Measurements from ENCODE around the gene GFER. TPM values are rescaled to one million over a fixed set of nuclear protein-coding genes. Genes with fewer than 3 reads are reported as not detected.

The GFER gene
- total and polyA plus RNA-seq, 9 of the 15 experiments (the other 6 are each of a cell fraction or from before 2014, with no cell fraction given) = 4.3 to 53.7 (median 19.8) TPM

DNA sequence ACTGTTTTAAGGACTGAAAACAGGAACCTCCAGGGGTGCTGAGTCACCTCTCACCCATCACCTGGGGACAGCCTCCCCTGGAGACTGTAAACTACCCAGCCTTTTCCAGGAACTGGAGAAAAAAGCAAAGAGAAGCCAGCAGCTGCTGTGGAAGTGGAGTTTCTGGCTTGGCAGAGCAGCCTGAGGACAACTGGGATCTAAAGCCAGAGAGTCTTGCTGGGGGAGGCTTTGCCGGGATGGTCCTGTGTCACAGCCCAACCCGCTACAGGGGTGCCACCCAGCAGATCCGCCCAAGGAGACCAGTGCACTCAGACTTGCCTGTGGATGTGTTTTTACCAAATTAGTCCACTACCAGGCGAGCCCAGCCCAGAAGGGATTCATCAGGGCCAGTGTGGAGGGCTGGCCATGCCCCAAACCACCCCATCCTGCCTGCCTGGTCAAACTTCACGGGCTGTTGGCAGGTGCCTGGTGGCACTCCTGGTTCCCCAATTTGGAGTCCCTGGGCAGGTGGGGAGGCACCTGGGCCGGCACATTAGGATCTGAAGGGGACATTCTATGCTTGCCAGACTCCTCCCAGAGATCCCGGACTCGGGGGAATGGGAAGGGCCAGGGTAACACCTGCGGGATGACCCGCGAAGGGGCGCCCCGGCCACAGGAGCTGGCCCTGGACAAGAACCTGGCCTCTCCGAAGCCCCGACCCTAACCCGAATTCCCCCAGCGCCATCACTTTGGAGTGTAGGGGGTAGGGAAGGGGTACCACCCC, 41.8 kb upstream of the GFER start (continued):
- TF ChIP-seq STAT5A (IDR thresholded peaks at IDR 0.05; ENCODE audit: borderline replicate concordance, low read length) = peak; percentile 51
- TF ChIP-seq, protein P1, sequence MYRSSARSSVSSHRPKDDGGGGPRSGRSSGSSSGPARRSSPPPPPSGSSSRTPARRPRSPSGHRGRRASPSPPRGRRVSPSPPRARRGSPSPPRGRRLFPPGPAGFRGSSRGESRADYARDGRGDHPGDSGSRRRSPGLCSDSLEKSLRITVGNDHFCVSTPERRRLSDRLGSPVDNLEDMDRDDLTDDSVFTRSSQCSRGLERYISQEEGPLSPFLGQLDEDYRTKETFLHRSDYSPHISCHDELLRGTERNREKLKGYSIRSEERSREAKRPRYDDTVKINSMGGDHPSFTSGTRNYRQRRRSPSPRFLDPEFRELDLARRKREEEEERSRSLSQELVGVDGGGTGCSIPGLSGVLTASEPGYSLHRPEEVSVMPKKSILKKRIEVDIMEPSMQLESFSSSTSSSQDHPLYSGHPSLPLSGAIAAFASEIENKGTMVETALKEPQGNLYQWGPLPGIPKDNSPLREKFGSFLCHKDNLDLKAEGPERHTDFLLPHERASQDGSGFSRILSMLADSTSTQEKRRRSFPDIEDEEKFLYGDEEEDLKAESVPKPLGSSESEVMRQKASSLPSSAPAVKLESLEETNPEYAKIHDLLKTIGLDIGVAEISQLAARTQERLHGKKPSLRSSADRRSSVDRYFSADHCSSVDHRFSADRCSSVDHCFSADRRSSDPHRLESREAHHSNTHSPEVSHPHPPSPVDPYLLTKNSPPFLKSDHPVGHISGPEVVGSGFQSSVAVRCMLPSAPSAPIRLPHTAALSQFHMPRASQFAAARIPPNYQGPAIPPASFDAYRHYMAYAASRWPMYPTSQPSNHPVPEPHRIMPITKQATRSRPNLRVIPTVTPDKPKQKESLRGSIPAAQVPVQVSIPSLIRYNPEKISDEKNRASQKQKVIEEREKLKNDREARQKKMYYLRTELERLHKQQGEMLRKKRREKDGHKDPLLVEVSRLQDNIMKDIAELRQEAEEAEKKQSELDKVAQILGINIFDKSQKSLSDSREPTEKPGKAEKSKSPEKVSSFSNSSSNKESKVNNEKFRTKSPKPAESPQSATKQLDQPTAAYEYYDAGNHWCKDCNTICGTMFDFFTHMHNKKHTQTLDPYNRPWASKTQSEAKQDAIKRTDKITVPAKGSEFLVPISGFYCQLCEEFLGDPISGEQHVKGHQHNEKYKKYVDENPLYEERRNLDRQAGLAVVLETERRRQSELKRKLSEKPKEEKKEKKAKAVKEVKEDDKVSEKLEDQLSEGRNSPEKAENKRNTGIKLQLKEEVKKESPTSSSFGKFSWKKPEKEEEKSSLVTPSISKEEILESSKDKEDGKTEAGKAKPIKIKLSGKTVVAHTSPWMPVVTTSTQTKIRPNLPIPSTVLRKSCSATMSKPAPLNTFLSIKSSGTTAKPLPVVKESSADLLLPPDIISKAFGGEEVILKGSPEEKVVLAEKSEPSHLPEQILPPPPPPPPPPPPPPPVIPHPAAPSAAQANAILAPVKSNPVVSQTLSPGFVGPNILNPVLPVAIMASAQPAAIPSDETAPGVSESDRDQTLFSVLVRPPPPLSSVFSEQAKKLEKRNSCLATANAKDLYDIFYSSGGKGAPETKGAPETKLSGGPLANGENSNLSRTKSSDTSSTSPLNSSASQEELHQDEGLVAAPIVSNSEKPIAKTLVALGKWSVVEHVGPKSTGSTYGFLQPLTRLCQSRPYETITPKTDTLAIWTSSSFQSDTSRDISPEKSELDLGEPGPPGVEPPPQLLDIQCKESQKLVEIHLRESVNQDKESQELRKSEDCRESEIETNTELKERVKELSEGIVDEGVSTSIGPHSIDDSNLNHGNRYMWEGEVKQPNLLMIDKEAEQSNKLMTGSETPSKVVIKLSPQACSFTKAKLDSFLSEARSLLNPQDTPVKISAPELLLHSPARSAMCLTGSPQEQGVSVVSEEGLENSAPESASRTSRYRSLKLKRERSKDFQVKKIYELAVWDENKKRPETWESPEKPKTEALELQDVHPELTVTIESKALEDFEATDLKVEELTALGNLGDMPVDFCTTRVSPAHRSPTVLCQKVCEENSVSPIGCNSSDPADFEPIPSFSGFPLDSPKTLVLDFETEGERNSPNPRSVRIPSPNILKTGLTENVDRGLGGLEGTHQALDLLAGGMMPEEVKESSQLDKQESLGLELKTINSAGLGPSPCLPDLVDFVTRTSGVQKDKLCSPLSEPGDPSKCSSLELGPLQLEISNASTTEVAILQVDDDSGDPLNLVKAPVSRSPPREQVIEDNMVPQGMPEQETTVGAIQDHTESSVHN (IDR thresholded peaks at IDR 0.05; ENCODE audit: borderline replicate concordance in 1 of 2, low read depth in 1 of 2) = 0 out of 4 replicates have a peak, but pooled peaks of 1 of the 2 experiments have one; percentile 37
- no peak for TF ChIP-seq ZNF143 (CRISPR knock-in tag; IDR thresholded peaks at IDR 0.05)
- no peak for TF ChIP-seq ZNF324 (CRISPR knock-in tag; IDR thresholded peaks at IDR 0.05)
- no peak for TF ChIP-seq FIP1L1 (IDR thresholded peaks at IDR 0.05; ENCODE audit: low read depth, low read length, poor library complexity, severe bottlenecking)
- TF ChIP-seq ZBTB1 (CRISPR knock-in tag; IDR thresholded peaks at IDR 0.05; ENCODE audit: borderline replicate concordance, low read depth) = no peak
- TF ChIP-seq CCAR2 (IDR thresholded peaks at IDR 0.05; ENCODE audit: low read depth, low read length) = no peak
- TF ChIP-seq, protein P2, sequence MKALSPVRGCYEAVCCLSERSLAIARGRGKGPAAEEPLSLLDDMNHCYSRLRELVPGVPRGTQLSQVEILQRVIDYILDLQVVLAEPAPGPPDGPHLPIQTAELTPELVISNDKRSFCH (CRISPR knock-in tag; IDR thresholded peaks at IDR 0.05) = no peak
- TF ChIP-seq, protein P2 (tag; IDR thresholded peaks at IDR 0.05) = no peak
- no peak for TF ChIP-seq FOXJ3 (CRISPR knock-in tag; IDR thresholded peaks at IDR 0.05)
- peak; percentile 81 for TF ChIP-seq ZEB2 (IDR thresholded peaks at IDR 0.05)
- TF ChIP-seq, protein P3, sequence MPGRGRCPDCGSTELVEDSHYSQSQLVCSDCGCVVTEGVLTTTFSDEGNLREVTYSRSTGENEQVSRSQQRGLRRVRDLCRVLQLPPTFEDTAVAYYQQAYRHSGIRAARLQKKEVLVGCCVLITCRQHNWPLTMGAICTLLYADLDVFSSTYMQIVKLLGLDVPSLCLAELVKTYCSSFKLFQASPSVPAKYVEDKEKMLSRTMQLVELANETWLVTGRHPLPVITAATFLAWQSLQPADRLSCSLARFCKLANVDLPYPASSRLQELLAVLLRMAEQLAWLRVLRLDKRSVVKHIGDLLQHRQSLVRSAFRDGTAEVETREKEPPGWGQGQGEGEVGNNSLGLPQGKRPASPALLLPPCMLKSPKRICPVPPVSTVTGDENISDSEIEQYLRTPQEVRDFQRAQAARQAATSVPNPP (IDR thresholded peaks at IDR 0.05; ENCODE audit: borderline replicate concordance, insufficient read depth, insufficient read length) = no peak
- TF ChIP-seq TCF3 (CRISPR knock-in tag; IDR thresholded peaks at IDR 0.05) = peak; percentile 44; the same call in 1 of the 2 replicates
- TF ChIP-seq ZNF175 (CRISPR knock-in tag; IDR thresholded peaks at IDR 0.05; ENCODE audit: low read depth) = no peak
- TF ChIP-seq ILF3 (IDR thresholded peaks at IDR 0.05; ENCODE audit: borderline replicate concordance) = no peak
- no peak for TF ChIP-seq ARID2 (IDR thresholded peaks at IDR 0.05)
- peak; percentile 92 for TF ChIP-seq CTBP1 (IDR thresholded peaks at IDR 0.05; ENCODE audit: borderline replicate concordance)
- no peak for TF ChIP-seq HNRNPLL (IDR thresholded peaks at IDR 0.05; ENCODE audit: low read depth, low read length, poor library complexity, severe bottlenecking)
- TF ChIP-seq HIVEP1 (CRISPR knock-in tag; IDR thresholded peaks at IDR 0.05) = no peak
